Vagina (tissue), 2 donors: ENCODE measurements around the gene KCP.

Experiments
- POLR2A ChIP-seq, 2 donors: fragments of 450-650 bp; IDR thresholded peaks; one replicate each; pipeline ENCODE4 v1.6.1; 2017; ENCODE audit warnings: antibody characterized with exemption in 2 of 2, mild to moderate bottlenecking in 2 of 2, moderate library complexity in 2 of 2
- POLR2AphosphoS5 ChIP-seq, 2 donors: sonication (generic); formaldehyde crosslinking; IDR thresholded peaks; one replicate each; pipeline ENCODE4 v1.9.0; 2017; ENCODE audit warnings: antibody characterized with exemption in 2 of 2, mild to moderate bottlenecking in 2 of 2, low read depth in 1 of 2; ENCODE audit not compliant: insufficient read depth in 1 of 2
- TF ChIP-seq, protein P1 (sequence below), 3 experiments: fragments of 450-650 bp in 2 of 3; fragments of 200-600 bp in 1 of 3; sonication (generic) in 1 of 3; IDR thresholded peaks; one replicate each; pipeline ENCODE4 v1.5.1; 2017 to 2019; ENCODE audit warnings: antibody characterized with exemption in 3 of 3, mild to moderate bottlenecking in 2 of 3, moderate library complexity in 2 of 3

DNA sequence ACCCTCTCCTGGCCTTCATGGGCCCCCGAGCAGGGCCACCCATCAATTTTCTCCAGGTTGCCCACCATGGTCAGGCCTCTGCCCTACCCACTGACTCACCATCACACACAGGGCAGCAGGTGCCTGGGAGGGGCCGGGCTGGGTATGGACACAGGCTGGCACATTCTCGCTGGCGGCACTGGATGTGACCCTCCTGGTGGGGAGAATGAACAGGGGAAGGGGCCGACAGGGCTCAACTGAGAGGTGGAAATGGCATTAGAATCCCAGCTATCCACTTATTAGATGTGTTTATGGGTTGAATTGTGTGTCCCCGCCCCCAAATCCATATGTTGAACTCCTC lies 16.4 kb downstream of the KCP start:
- TF ChIP-seq POLR2AphosphoS5 (IDR thresholded peaks at IDR 0.05; ENCODE audit: insufficient read depth in 1 of 2, low read depth in 1 of 2) (no peak), POLR2A (IDR thresholded peaks at IDR 0.05) (no peak)
- TF ChIP-seq, protein P1, sequence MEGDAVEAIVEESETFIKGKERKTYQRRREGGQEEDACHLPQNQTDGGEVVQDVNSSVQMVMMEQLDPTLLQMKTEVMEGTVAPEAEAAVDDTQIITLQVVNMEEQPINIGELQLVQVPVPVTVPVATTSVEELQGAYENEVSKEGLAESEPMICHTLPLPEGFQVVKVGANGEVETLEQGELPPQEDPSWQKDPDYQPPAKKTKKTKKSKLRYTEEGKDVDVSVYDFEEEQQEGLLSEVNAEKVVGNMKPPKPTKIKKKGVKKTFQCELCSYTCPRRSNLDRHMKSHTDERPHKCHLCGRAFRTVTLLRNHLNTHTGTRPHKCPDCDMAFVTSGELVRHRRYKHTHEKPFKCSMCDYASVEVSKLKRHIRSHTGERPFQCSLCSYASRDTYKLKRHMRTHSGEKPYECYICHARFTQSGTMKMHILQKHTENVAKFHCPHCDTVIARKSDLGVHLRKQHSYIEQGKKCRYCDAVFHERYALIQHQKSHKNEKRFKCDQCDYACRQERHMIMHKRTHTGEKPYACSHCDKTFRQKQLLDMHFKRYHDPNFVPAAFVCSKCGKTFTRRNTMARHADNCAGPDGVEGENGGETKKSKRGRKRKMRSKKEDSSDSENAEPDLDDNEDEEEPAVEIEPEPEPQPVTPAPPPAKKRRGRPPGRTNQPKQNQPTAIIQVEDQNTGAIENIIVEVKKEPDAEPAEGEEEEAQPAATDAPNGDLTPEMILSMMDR (IDR thresholded peaks at IDR 0.05): no peak
